Measurements from ENCODE around the gene NPC1L1.

The NPC1L1 gene

DNA sequence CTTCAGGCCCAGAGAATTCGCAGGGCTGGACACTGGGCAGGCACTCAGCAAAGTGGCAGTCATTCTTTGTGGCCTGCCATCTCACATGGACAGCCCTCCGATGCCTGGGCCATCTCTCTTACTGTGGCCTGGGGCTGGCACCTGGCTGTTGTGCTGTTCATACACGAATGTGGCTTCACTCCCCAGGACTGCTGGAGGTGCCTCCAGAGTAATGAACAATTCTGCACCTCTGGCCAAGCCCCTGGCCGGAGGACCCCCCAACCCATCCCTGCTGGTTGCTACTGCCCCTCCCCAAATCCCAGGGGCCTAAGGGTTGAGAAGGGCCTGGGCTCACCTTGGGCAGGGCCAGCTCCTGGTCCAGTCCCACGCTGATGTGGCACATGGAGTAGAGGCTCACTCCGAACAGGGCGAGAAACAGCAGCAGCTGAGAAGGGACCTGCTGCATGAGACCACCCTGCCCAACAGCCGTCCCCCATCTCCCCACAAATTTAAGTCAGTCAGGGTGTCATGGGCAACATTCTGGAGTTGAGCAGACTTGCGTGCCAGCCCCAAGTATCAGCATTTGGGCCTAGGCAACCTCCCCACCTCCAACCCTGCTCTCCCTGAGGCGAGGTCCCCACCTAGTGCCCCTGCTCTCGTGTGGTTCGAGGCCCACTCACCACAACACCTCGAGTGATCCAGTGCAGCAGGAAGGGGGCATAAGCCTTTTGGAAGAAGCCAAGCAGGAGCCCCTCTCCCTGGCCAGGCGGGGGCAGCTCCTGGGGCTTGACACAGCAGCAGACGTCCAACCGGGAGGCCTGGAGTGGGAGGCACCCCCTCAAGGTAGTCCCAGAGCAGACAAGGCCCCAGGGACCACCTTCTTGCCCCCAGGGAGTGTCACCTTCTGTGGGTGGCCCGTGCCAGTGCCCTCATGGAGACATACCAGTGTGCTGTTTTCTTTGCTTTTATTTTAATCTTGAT, 9.4 kb downstream of the NPC1L1 start:
- Histone ChIP-seq H3K9me3 (ENCODE audit: control insufficient read depth, insufficient read depth, low read depth, low read length) (no peaks in the 10 kb centered on the region), H3K4me1 (ENCODE audit: control insufficient read depth, insufficient read depth, low read length) (no peaks in the 10 kb centered on the region), H3K27ac (ENCODE audit: extremely low read depth, low read depth, low read length) (no peak overlapping the region), H3K4me3 (ENCODE audit: low read depth, low read length) (no peak overlapping the region), H3K36me3 (ENCODE audit: control insufficient read depth in 2 of 2, insufficient read depth in 1 of 2, low read length in 2 of 2) (no peaks in the 10 kb centered on the region)
- TF ChIP-seq ZSCAN30 (tag by site-specific recombination; IDR thresholded peaks at IDR 0.05) (no peak), PRDM1 (tag by site-specific recombination; IDR thresholded peaks at IDR 0.05) (no peak), ZNF366 (tag by site-specific recombination; conservative IDR thresholded peaks at IDR 0.05) (no peak), ZNF670 (tag by site-specific recombination; IDR thresholded peaks at IDR 0.05; ENCODE audit: low read depth) (no peak), RBAK (tag by site-specific recombination; IDR thresholded peaks at IDR 0.05) (no peak), ZNF664 (tag by site-specific recombination; IDR thresholded peaks at IDR 0.05) (no peak), ZNF624 (tag by site-specific recombination; IDR thresholded peaks at IDR 0.05) (no peak)
- TF ChIP-seq, protein P1, sequence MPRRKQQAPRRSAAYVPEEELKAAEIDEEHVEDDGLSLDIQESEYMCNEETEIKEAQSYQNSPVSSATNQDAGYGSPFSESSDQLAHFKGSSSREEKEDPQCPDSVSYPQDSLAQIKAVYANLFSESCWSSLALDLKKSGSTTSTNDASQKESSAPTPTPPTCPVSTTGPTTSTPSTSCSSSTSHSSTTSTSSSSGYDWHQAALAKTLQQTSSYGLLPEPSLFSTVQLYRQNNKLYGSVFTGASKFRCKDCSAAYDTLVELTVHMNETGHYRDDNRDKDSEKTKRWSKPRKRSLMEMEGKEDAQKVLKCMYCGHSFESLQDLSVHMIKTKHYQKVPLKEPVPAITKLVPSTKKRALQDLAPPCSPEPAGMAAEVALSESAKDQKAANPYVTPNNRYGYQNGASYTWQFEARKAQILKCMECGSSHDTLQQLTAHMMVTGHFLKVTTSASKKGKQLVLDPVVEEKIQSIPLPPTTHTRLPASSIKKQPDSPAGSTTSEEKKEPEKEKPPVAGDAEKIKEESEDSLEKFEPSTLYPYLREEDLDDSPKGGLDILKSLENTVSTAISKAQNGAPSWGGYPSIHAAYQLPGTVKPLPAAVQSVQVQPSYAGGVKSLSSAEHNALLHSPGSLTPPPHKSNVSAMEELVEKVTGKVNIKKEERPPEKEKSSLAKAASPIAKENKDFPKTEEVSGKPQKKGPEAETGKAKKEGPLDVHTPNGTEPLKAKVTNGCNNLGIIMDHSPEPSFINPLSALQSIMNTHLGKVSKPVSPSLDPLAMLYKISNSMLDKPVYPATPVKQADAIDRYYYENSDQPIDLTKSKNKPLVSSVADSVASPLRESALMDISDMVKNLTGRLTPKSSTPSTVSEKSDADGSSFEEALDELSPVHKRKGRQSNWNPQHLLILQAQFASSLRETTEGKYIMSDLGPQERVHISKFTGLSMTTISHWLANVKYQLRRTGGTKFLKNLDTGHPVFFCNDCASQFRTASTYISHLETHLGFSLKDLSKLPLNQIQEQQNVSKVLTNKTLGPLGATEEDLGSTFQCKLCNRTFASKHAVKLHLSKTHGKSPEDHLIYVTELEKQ (tag by site-specific recombination; IDR thresholded peaks at IDR 0.05; ENCODE audit: borderline replicate concordance) = no peak
- POLR2A ChIA-PET = no interaction called here
- CTCF ChIA-PET = interaction anchor here (0.7 kb wide), 1 partner anchor 212 kb away, joined by 4 read pairs; no protein-coding TSS in a partner anchor

DNA sequence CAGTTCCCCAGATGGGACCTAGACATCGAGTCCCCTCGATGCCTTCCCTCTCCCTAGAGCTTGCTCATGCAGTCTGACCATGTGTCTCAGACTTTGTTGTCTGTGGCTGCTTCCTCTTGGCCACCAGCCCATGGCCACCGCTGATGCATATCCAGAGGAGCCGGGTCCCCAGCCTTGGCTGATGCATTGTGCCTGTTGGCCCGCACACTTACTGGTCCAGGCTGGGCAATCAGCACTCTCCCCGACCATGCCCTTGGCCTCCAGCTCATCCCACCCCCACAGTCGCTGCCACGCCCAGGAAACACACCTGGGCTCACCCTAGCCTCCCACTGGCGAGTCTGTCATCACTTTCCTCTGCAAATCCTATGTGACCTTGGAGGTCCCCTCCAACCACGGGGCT, 10.1 kb downstream of the NPC1L1 start:
- Histone ChIP-seq H3K27ac (ENCODE audit: extremely low read depth, low read depth, low read length) (no peak overlapping the region), H3K36me3 (ENCODE audit: control insufficient read depth in 2 of 2, insufficient read depth in 1 of 2, low read length in 2 of 2) (no peaks in the 10 kb centered on the region), H3K9me3 (ENCODE audit: control insufficient read depth, insufficient read depth, low read depth, low read length) (no peaks in the 10 kb centered on the region), H3K4me3 (ENCODE audit: low read depth, low read length) (no peak overlapping the region), H3K4me1 (ENCODE audit: control insufficient read depth, insufficient read depth, low read length) (no peaks in the 10 kb centered on the region)
- ChIA-PET POLR2A (no interaction called here), CTCF (no interaction called here)
- TF ChIP-seq ZNF133 (tag by site-specific recombination; IDR thresholded peaks at IDR 0.05) (no peak), OSR2 (tag by site-specific recombination; IDR thresholded peaks at IDR 0.05) (no peak), ZNF175 (tag by site-specific recombination; IDR thresholded peaks at IDR 0.05) (no peak), ZNF274 (IDR thresholded peaks at IDR 0.05; ENCODE audit: low read length) (no peak), ZNF274 (tag by site-specific recombination; IDR thresholded peaks at IDR 0.05; ENCODE audit: borderline replicate concordance) (no peak), ZNF76 (tag by site-specific recombination; IDR thresholded peaks at IDR 0.05; ENCODE audit: borderline replicate concordance, low read depth) (no peak), ZNF561 (tag by site-specific recombination; IDR thresholded peaks at IDR 0.05; ENCODE audit: borderline replicate concordance) (no peak), ZNF433 (tag by site-specific recombination; IDR thresholded peaks at IDR 0.05; ENCODE audit: low read depth) (no peak)
- TF ChIP-seq, protein P2, sequence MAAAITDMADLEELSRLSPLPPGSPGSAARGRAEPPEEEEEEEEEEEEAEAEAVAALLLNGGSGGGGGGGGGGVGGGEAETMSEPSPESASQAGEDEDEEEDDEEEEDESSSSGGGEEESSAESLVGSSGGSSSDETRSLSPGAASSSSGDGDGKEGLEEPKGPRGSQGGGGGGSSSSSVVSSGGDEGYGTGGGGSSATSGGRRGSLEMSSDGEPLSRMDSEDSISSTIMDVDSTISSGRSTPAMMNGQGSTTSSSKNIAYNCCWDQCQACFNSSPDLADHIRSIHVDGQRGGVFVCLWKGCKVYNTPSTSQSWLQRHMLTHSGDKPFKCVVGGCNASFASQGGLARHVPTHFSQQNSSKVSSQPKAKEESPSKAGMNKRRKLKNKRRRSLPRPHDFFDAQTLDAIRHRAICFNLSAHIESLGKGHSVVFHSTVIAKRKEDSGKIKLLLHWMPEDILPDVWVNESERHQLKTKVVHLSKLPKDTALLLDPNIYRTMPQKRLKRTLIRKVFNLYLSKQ (tag by site-specific recombination; IDR thresholded peaks at IDR 0.05; ENCODE audit: borderline replicate concordance) = no peak
- TF ChIP-seq, protein P1 (tag by site-specific recombination; IDR thresholded peaks at IDR 0.05; ENCODE audit: borderline replicate concordance) = no peak
- TF ChIP-seq, protein P3, sequence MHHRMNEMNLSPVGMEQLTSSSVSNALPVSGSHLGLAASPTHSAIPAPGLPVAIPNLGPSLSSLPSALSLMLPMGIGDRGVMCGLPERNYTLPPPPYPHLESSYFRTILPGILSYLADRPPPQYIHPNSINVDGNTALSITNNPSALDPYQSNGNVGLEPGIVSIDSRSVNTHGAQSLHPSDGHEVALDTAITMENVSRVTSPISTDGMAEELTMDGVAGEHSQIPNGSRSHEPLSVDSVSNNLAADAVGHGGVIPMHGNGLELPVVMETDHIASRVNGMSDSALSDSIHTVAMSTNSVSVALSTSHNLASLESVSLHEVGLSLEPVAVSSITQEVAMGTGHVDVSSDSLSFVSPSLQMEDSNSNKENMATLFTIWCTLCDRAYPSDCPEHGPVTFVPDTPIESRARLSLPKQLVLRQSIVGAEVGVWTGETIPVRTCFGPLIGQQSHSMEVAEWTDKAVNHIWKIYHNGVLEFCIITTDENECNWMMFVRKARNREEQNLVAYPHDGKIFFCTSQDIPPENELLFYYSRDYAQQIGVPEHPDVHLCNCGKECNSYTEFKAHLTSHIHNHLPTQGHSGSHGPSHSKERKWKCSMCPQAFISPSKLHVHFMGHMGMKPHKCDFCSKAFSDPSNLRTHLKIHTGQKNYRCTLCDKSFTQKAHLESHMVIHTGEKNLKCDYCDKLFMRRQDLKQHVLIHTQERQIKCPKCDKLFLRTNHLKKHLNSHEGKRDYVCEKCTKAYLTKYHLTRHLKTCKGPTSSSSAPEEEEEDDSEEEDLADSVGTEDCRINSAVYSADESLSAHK (tag by site-specific recombination; IDR thresholded peaks at IDR 0.05) = no peak
- TF ChIP-seq, protein P4, sequence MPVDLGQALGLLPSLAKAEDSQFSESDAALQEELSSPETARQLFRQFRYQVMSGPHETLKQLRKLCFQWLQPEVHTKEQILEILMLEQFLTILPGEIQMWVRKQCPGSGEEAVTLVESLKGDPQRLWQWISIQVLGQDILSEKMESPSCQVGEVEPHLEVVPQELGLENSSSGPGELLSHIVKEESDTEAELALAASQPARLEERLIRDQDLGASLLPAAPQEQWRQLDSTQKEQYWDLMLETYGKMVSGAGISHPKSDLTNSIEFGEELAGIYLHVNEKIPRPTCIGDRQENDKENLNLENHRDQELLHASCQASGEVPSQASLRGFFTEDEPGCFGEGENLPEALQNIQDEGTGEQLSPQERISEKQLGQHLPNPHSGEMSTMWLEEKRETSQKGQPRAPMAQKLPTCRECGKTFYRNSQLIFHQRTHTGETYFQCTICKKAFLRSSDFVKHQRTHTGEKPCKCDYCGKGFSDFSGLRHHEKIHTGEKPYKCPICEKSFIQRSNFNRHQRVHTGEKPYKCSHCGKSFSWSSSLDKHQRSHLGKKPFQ (tag by site-specific recombination; IDR thresholded peaks at IDR 0.05) = no peak

All from HEK293 (cell line).